ENCODE measurements around the gene FNBP1. TPM values are rescaled to one million over a fixed set of nuclear protein-coding genes. Genes with fewer than 3 reads are reported as not detected.

The FNBP1 gene
- total and polyA plus RNA-seq, 10 of the 15 experiments (the other 5 are each of a cell fraction or from before 2014, with no cell fraction given) = 64.5 to 353 (median 179) TPM

- ChIA-PET SMC1A (ENCODE audit: uncharacterized antibody, unreplicated experiment) (interaction anchor here (0.8 kb wide), 1 partner anchor 11 kb away, joined by 5 read pairs; no protein-coding TSS in a partner anchor), RAD21 (ENCODE audit: unreplicated experiment) (interaction anchor here (0.6 kb wide), 1 partner anchor 16 kb away, joined by 5 read pairs; no protein-coding TSS in a partner anchor), CTCF (no interaction called here), POLR2A (interaction anchor here (0.7 to 0.9 kb wide), 3 partner anchors 9 to 177 kb away, joined by 3 to 6 read pairs (median 4); partner anchors contain the start of gene GPR107)
- ATAC-seq (no peak), FAIRE-seq (no peak), DNase-seq (ENCODE audit: low read depth, low spot score) (no peak)
- no peaks in the 10 kb centered on the region for H4K20me1 ChIP-seq (ENCODE audit: control insufficient read depth, insufficient read depth)
- H3K9me3 ChIP-seq (replicated peaks; ENCODE audit: control insufficient read depth, insufficient read depth, low read length) = no peaks in the 10 kb centered on the region
- in situ Hi-C loops (cut with MboI) (no loop called here), intact Hi-C loops (cut with micrococcal nuclease; ENCODE audit: unreplicated experiment) (no loop called here)
- H2AFZ ChIP-seq (ENCODE audit: control insufficient read depth, low read depth, low read length) = no peak overlapping the region
- H3K4me3 ChIP-seq = no peak overlapping the region
- H3K27me3 ChIP-seq (replicated peaks in 1 of 2; ENCODE audit: control insufficient read depth in 2 of 2, insufficient read depth in 2 of 2, low read length in 1 of 2) = no peaks in the 10 kb centered on the region
- no peaks in the 10 kb centered on the region; a peak in 3 of 4 replicates for H3K36me3 ChIP-seq (ENCODE audit: control insufficient read depth in 2 of 2, insufficient read depth in 2 of 2, low read length in 1 of 2)
- no peak overlapping the region for H3K9ac ChIP-seq (ENCODE audit: control insufficient read depth, insufficient read depth, low read length)
- peaks cover 11% of the 10 kb centered on the region for H3K4me1 ChIP-seq (ENCODE audit: control insufficient read depth, insufficient read depth, low read length)
- TF ChIP-seq, protein P1, sequence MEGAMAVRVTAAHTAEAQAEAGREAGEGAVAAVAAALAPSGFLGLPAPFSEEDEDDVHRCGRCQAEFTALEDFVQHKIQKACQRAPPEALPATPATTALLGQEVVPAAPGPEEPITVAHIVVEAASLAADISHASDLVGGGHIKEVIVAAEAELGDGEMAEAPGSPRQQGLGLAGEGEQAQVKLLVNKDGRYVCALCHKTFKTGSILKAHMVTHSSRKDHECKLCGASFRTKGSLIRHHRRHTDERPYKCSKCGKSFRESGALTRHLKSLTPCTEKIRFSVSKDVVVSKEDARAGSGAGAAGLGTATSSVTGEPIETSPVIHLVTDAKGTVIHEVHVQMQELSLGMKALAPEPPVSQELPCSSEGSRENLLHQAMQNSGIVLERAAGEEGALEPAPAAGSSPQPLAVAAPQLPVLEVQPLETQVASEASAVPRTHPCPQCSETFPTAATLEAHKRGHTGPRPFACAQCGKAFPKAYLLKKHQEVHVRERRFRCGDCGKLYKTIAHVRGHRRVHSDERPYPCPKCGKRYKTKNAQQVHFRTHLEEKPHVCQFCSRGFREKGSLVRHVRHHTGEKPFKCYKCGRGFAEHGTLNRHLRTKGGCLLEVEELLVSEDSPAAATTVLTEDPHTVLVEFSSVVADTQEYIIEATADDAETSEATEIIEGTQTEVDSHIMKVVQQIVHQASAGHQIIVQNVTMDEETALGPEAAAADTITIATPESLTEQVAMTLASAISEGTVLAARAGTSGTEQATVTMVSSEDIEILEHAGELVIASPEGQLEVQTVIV (IDR thresholded peaks at IDR 0.05; ENCODE audit: borderline replicate concordance, partially characterized antibody) = no peak
- no peak for TF ChIP-seq SMC3 (IDR thresholded peaks at IDR 0.05; ENCODE audit: borderline replicate concordance, low read length)
- TF ChIP-seq NFXL1 (IDR thresholded peaks at IDR 0.05; ENCODE audit: borderline replicate concordance) = no peak
- 82% methylated on average over 2 of the region's 2 CpGs for WGBS (ENCODE audit: insufficient coverage, insufficient replicate concordance, low lambda C conversion rate, missing lambda C conversion rate)
- H3K27ac ChIP-seq (ENCODE audit: control insufficient read depth, insufficient read depth) = no peak overlapping the region
- H3K79me2 ChIP-seq (ENCODE audit: control insufficient read depth, insufficient read depth, low read length) = peaks cover 57% of the 10 kb centered on the region
- no peak overlapping the region for H3K4me2 ChIP-seq (ENCODE audit: control insufficient read depth, insufficient read depth)
- no TSS peak for BruUV-seq (replicated peaks)
Observed at GRCh38 chr9:130062750-130063149, 19.8 kb upstream of the FNBP1 start.

GRCh38 chr9:130060296-130060695, 17.3 kb upstream of the FNBP1 start:
- 97% methylated on average over 6 of the region's 7 CpGs for WGBS (ENCODE audit: insufficient coverage, insufficient replicate concordance, low lambda C conversion rate, missing lambda C conversion rate)
- no peak for ATAC-seq
- H3K9me3 ChIP-seq (replicated peaks; ENCODE audit: control insufficient read depth, insufficient read depth, low read length) = no peaks in the 10 kb centered on the region
- no peak overlapping the region for H3K4me2 ChIP-seq (ENCODE audit: control insufficient read depth, insufficient read depth)
- SMC1A ChIA-PET (ENCODE audit: uncharacterized antibody, unreplicated experiment) = interaction anchor here (1.2 kb wide), 1 partner anchor 9 kb away, joined by 3 read pairs; no protein-coding TSS in a partner anchor
- no TSS peak for BruUV-seq (replicated peaks)
- no peaks in the 10 kb centered on the region for H3K27me3 ChIP-seq (replicated peaks in 1 of 2; ENCODE audit: control insufficient read depth in 2 of 2, insufficient read depth in 2 of 2, low read length in 1 of 2)
- no peak overlapping the region for H3K9ac ChIP-seq (ENCODE audit: control insufficient read depth, insufficient read depth, low read length)
- intact Hi-C loops (cut with micrococcal nuclease; ENCODE audit: unreplicated experiment) = no loop called here
- CTCF ChIA-PET = interaction anchor here (0.6 to 2.1 kb wide), 3 partner anchors 8 to 15 kb away, joined by 3 to 6 read pairs (median 3); no protein-coding TSS in a partner anchor
- in situ Hi-C loops (cut with MboI) = no loop called here
- TF ChIP-seq RELA (IDR thresholded peaks at IDR 0.05; ENCODE audit: borderline replicate concordance, partially characterized antibody) (no peak), RAD21 (IDR thresholded peaks at IDR 0.05; ENCODE audit: insufficient read depth, low read depth, low read length) (no peak)
- TF ChIP-seq, protein P2, sequence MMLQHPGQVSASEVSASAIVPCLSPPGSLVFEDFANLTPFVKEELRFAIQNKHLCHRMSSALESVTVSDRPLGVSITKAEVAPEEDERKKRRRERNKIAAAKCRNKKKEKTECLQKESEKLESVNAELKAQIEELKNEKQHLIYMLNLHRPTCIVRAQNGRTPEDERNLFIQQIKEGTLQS (IDR thresholded peaks at IDR 0.05; ENCODE audit: borderline replicate concordance, extremely low read depth, low read depth, low read length) = no peak
- TF ChIP-seq, protein P3, sequence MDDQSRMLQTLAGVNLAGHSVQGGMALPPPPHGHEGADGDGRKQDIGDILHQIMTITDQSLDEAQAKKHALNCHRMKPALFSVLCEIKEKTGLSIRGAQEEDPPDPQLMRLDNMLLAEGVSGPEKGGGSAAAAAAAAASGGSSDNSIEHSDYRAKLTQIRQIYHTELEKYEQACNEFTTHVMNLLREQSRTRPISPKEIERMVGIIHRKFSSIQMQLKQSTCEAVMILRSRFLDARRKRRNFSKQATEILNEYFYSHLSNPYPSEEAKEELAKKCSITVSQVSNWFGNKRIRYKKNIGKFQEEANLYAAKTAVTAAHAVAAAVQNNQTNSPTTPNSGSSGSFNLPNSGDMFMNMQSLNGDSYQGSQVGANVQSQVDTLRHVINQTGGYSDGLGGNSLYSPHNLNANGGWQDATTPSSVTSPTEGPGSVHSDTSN (IDR thresholded peaks at IDR 0.05; ENCODE audit: insufficient replicate concordance, low read depth, low read length) = no peak
- RAD21 ChIA-PET (ENCODE audit: unreplicated experiment) = interaction anchor here (0.8 to 1.9 kb wide), 3 partner anchors 11 to 29 kb away, joined by 3 to 7 read pairs (median 5); no protein-coding TSS in a partner anchor
- no peak for FAIRE-seq
- H3K4me1 ChIP-seq (ENCODE audit: control insufficient read depth, insufficient read depth, low read length) = peaks cover 11% of the 10 kb centered on the region
- H3K79me2 ChIP-seq (ENCODE audit: control insufficient read depth, insufficient read depth, low read length) = peaks cover 64% of the 10 kb centered on the region
- no peaks in the 10 kb centered on the region; a peak in 3 of 4 replicates for H3K36me3 ChIP-seq (ENCODE audit: control insufficient read depth in 2 of 2, insufficient read depth in 2 of 2, low read length in 1 of 2)
- H3K27ac ChIP-seq (ENCODE audit: control insufficient read depth, insufficient read depth) = no peak overlapping the region
- H2AFZ ChIP-seq (ENCODE audit: control insufficient read depth, low read depth, low read length) = no peak overlapping the region
- no peak for DNase-seq (ENCODE audit: low read depth, low spot score)
- H3K4me3 ChIP-seq = no peak overlapping the region
- H4K20me1 ChIP-seq (ENCODE audit: control insufficient read depth, insufficient read depth) = no peaks in the 10 kb centered on the region
- POLR2A ChIA-PET = interaction anchor here (0.7 to 1.0 kb wide), 3 partner anchors 13 to 215 kb away, joined by 4 to 8 read pairs (median 7); no protein-coding TSS in a partner anchor
